Neural cell (in vitro differentiated cells): ENCODE results near the gene TFPI2. TPM values are rescaled to one million over a fixed set of nuclear protein-coding genes. Genes with fewer than 3 reads are reported as not detected.
A peak's percentile ranks its signal among the peaks of the same experiment; 100 is the strongest.

Experiments used
- H2AFZ ChIP-seq: fragments of 200-600, 300-800 bp; sonication (generic), shearing (Covaris generic); 2 replicates; pipeline ENCODE4 v1.6.0; 2014; ENCODE audit warnings: low read depth, mild to moderate bottlenecking, antibody characterized with exemption, low read length, moderate library complexity
- H3F3A ChIP-seq: fragments of 200-600 bp; shearing (Covaris generic); 2 replicates; pipeline ENCODE4 v1.6.1; 2016; ENCODE audit warnings: mild to moderate bottlenecking, moderate library complexity, mixed read lengths, antibody characterized with exemption, low read length; ENCODE audit not compliant: insufficient read depth, poor library complexity, severe bottlenecking
- H3K27ac ChIP-seq: fragments of 200-600, 300-800 bp; sonication (generic), shearing (Covaris generic); 2 replicates; pipeline ENCODE4 v1.5.1; 2014; ENCODE audit warnings: mild to moderate bottlenecking, low read length, moderate library complexity
- H3K27me3 ChIP-seq: fragments of 300-800, 200-600 bp; sonication (generic), shearing (Covaris generic); 2 replicates; pipeline ENCODE4 v1.6.0; 2014; ENCODE audit warnings: mild to moderate bottlenecking, low read depth, low read length, moderate library complexity; ENCODE audit not compliant: insufficient read depth
- H3K36me3 ChIP-seq: fragments of 300-800, 200-600 bp; sonication (generic), shearing (Covaris generic); 2 replicates; pipeline ENCODE4 v1.5.1; 2014; ENCODE audit warnings: mild to moderate bottlenecking, antibody characterized with exemption, low read length, moderate library complexity; ENCODE audit not compliant: insufficient read depth
- H3K4me2 ChIP-seq: fragments of 300-800, 200-600 bp; sonication (generic), shearing (Covaris generic); 2 replicates; pipeline ENCODE4 v1.6.0; 2014; ENCODE audit warnings: mild to moderate bottlenecking, low read length
- H3K4me3 ChIP-seq: fragments of 300-800, 200-600 bp; sonication (generic), shearing (Covaris generic); 2 replicates; pipeline ENCODE4 v1.5.1; 2014; ENCODE audit warnings: mild to moderate bottlenecking, low read length, moderate library complexity
- H3K79me2 ChIP-seq: fragments of 200-600 bp; shearing (Covaris generic); replicated peaks from 2 replicates; pipeline ENCODE4 v1.6.0; 2014; ENCODE audit warnings: mild to moderate bottlenecking, low read length, moderate library complexity; ENCODE audit not compliant: insufficient read depth
- H3K9ac ChIP-seq: fragments of 300-800, 200-600 bp; sonication (generic), shearing (Covaris generic); 2 replicates; pipeline ENCODE4 v1.6.1; 2016; ENCODE audit warnings: mild to moderate bottlenecking, low read length, mixed read lengths
- H3K9me2 ChIP-seq: fragments of 200-600 bp; shearing (Covaris generic); 2 replicates; pipeline ENCODE4 v1.6.1; 2016; ENCODE audit warnings: mild to moderate bottlenecking, low read length, mixed read lengths; ENCODE audit not compliant: insufficient read depth
- H3K9me3 ChIP-seq: fragments of 200-600, 300-800 bp; sonication (generic), shearing (Covaris generic); 2 replicates; pipeline ENCODE4 v1.6.1; 2016; ENCODE audit warnings: mild to moderate bottlenecking, mixed run types, low read length, moderate library complexity, mixed read lengths
- H4K20me1 ChIP-seq: fragments of 200-600 bp; shearing (Covaris generic); 2 replicates; pipeline ENCODE4 v1.6.1; 2016; ENCODE audit warnings: mild to moderate bottlenecking, mixed run types; ENCODE audit not compliant: insufficient read depth
- EP300 ChIP-seq: fragments of 450-650 bp; conservative IDR thresholded peaks from 2 replicates; pipeline ENCODE4 v1.6.1; 2014; ENCODE audit warnings: antibody characterized with exemption, mild to moderate bottlenecking, moderate library complexity; ENCODE audit not compliant: poor library complexity, severe bottlenecking
- EZH2 ChIP-seq: fragments of 200-600, 300-800 bp; shearing (Covaris generic), sonication (generic); IDR thresholded peaks from 2 replicates; pipeline ENCODE4 v1.6.1; 2014; ENCODE audit warnings: antibody characterized with exemption, low read length, borderline replicate concordance, mild to moderate bottlenecking; ENCODE audit not compliant: insufficient read depth, poor library complexity, severe bottlenecking
- MXI1 ChIP-seq: fragments of 450-650 bp; conservative IDR thresholded peaks from 2 replicates; pipeline ENCODE4 v1.6.1; 2014; ENCODE audit warnings: antibody characterized with exemption, mild to moderate bottlenecking; ENCODE audit not compliant: poor library complexity, severe bottlenecking
- POLR2AphosphoS5 ChIP-seq: IDR thresholded peaks from 2 replicates; pipeline ENCODE4 v1.6.1; 2012
- RAD21 ChIP-seq: fragments of 450-650 bp; conservative IDR thresholded peaks from 2 replicates; pipeline ENCODE4 v1.6.1; 2014; ENCODE audit warnings: antibody characterized with exemption, mild to moderate bottlenecking, moderate library complexity
- REST ChIP-seq: IDR thresholded peaks from 2 replicates; pipeline ENCODE4 v1.6.1; 2012; ENCODE audit warnings: borderline replicate concordance
- SMC3 ChIP-seq: fragments of 450-650 bp; conservative IDR thresholded peaks from 2 replicates; pipeline ENCODE4 v1.6.1; 2014; ENCODE audit warnings: antibody characterized with exemption, mild to moderate bottlenecking, moderate library complexity; ENCODE audit not compliant: poor library complexity
- TAF1 ChIP-seq: IDR thresholded peaks from 2 replicates; pipeline ENCODE4 v1.6.1; 2012; ENCODE audit warnings: low read depth
- polyA plus RNA-seq: library from polyadenylated mRNA; depleted of rRNA; stranded (reverse); fragments of >200 nt; gene quantifications from 2 replicates; pipeline ENCODE4 v1.2.3, GENCODE V29; 2014
- TF ChIP-seq, protein P1 (sequence below): fragments of 450-650 bp; IDR thresholded peaks from 2 replicates; pipeline ENCODE4 v1.5.1; 2014; ENCODE audit warnings: antibody characterized with exemption, mild to moderate bottlenecking, moderate library complexity; ENCODE audit not compliant: poor library complexity, severe bottlenecking

TFPI2 gene
- polyA plus RNA-seq, 1 donor from 2014 or later = 0.78 TPM

DNA sequence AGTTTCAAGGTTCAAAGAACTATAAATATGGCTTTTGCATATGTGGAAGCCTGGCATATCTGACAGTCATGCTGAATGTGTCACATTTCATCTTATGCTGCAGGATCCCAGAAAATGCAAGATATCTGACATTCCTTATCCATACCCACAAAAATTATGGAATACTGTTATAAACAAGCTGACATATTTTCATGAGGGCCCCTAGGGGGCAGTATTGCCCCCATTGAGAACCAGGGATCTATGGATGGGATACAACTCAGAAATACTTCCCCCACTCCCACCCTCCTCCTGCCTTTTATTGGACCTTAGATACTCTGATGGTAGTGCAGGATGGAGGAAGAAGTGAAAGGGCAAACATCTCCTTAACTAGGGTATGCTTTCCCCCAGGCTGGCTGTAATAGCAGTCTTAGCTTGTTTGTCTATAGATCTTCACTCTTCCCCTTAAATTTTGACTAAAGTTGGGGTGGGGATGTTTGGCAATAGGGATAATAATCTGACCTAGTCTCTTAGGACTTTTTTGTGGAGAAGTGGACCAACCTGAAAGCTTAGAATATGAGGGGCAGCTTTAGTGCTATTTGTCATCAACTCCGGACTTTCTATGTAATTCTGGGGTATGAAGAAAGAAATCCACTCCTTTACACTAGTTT lies 12.3 kb upstream of the TFPI2 start:
- Histone ChIP-seq H3F3A (no peaks in the 10 kb centered on the region), H3K9me2 (no peaks in the 10 kb centered on the region), H3K27me3 (no peaks in the 10 kb centered on the region), H4K20me1 (no peaks in the 10 kb centered on the region), H3K9me3 (no peaks in the 10 kb centered on the region), H3K36me3 (no peaks in the 10 kb centered on the region), H3K4me2 (no peak overlapping the region), H3K27ac (no peak overlapping the region), H3K9ac (no peak overlapping the region), H2AFZ (no peak overlapping the region), H3K4me3 (no peak overlapping the region), H3K79me2 (no peaks in the 10 kb centered on the region)
- TF ChIP-seq, protein P1, sequence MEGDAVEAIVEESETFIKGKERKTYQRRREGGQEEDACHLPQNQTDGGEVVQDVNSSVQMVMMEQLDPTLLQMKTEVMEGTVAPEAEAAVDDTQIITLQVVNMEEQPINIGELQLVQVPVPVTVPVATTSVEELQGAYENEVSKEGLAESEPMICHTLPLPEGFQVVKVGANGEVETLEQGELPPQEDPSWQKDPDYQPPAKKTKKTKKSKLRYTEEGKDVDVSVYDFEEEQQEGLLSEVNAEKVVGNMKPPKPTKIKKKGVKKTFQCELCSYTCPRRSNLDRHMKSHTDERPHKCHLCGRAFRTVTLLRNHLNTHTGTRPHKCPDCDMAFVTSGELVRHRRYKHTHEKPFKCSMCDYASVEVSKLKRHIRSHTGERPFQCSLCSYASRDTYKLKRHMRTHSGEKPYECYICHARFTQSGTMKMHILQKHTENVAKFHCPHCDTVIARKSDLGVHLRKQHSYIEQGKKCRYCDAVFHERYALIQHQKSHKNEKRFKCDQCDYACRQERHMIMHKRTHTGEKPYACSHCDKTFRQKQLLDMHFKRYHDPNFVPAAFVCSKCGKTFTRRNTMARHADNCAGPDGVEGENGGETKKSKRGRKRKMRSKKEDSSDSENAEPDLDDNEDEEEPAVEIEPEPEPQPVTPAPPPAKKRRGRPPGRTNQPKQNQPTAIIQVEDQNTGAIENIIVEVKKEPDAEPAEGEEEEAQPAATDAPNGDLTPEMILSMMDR = peak; percentile 39
- TF ChIP-seq EP300 = no peak

- Histone ChIP-seq H3K27me3 (no peaks in the 10 kb centered on the region), H3F3A (no peaks in the 10 kb centered on the region), H2AFZ (no peak overlapping the region), H3K36me3 (no peaks in the 10 kb centered on the region), H3K4me2 (no peak overlapping the region), H3K9me2 (no peaks in the 10 kb centered on the region), H3K27ac (no peak overlapping the region), H3K4me3 (no peak overlapping the region), H4K20me1 (no peaks in the 10 kb centered on the region), H3K79me2 (no peaks in the 10 kb centered on the region), H3K9ac (no peak overlapping the region), H3K9me3 (no peaks in the 10 kb centered on the region)
- TF ChIP-seq SMC3 = no peak
- no peak for TF ChIP-seq EP300
- no peak for TF ChIP-seq MXI1
- no peak for TF ChIP-seq EZH2
- no peak for TF ChIP-seq TAF1
Observed at GRCh38 chr7:93897680-93898079, 7.1 kb upstream of the TFPI2 start.

- no peak overlapping the region for H3K9ac ChIP-seq
- H3K79me2 ChIP-seq = no peaks in the 10 kb centered on the region
- no peaks in the 10 kb centered on the region for H3K9me2 ChIP-seq
- peaks cover 10% of the 10 kb centered on the region for H3K27me3 ChIP-seq
- TF ChIP-seq EZH2 (no peak), TAF1 (no peak), MXI1 (no peak), REST (no peak), SMC3 (no peak), POLR2AphosphoS5 (no peak), EP300 (no peak), RAD21 (no peak)
- TF ChIP-seq, protein P1 = no peak
- H3F3A ChIP-seq = no peaks in the 10 kb centered on the region
- H3K36me3 ChIP-seq = no peaks in the 10 kb centered on the region
- H3K4me2 ChIP-seq = no peak overlapping the region
- H3K27ac ChIP-seq = no peak overlapping the region
- no peak overlapping the region for H3K4me3 ChIP-seq
- no peaks in the 10 kb centered on the region for H4K20me1 ChIP-seq
- no peaks in the 10 kb centered on the region for H3K9me3 ChIP-seq
- H2AFZ ChIP-seq = no peak overlapping the region
Observed at GRCh38 chr7:93895859-93896600, 5.5 kb upstream of the TFPI2 start.
